Liver (tissue), 9 donors: ENCODE results near the gene ERC1. TPM values are rescaled to one million over a fixed set of nuclear protein-coding genes. Genes with fewer than 3 reads are reported as not detected.

Source experiments
- DNase-seq: peaks from one replicate; pipeline ENCODE4 v3.0.0-alpha.2; 2017; ENCODE audit warnings: low spot score
- H3K27ac ChIP-seq, 2 donors: one replicate each; pipeline ENCODE4 v1.7.0; 2013; ENCODE audit warnings: inconsistent platforms in 2 of 2, low read length in 2 of 2, control low read depth in 1 of 2, low read depth in 1 of 2, mild to moderate bottlenecking in 1 of 2
- H3K27me3 ChIP-seq, 4 donors: one replicate each; pipeline versions ENCODE4 v1.6.1 to v1.7.0; 2013; ENCODE audit warnings: low read length in 3 of 4, inconsistent platforms in 1 of 4, mild to moderate bottlenecking in 1 of 4, moderate library complexity in 1 of 4; ENCODE audit not compliant: control insufficient read depth in 4 of 4, insufficient read depth in 4 of 4
- H3K36me3 ChIP-seq, 4 donors: one replicate each; pipeline versions ENCODE4 v1.6.1 to v1.7.0; 2013; ENCODE audit warnings: low read length in 3 of 4, mild to moderate bottlenecking in 3 of 4, low read depth in 1 of 4, moderate library complexity in 1 of 4; ENCODE audit not compliant: control insufficient read depth in 4 of 4, insufficient read depth in 3 of 4
- H3K4me1 ChIP-seq, 4 donors: one replicate each; pipeline versions ENCODE4 v1.6.1 to v1.7.0; 2013; ENCODE audit warnings: low read length in 3 of 4, mild to moderate bottlenecking in 3 of 4, moderate library complexity in 1 of 4; ENCODE audit not compliant: control insufficient read depth in 4 of 4, insufficient read depth in 4 of 4
- H3K4me3 ChIP-seq, 3 donors: one replicate each; pipeline versions ENCODE4 v1.6.1 to v1.7.0; 2013; ENCODE audit warnings: low read length in 3 of 3, control low read depth in 1 of 3, low read depth in 1 of 3, mild to moderate bottlenecking in 1 of 3
- H3K9ac ChIP-seq, 2 donors: one replicate each; pipeline ENCODE4 v1.7.0; 2013; ENCODE audit warnings: low read length in 2 of 2, mild to moderate bottlenecking in 2 of 2, moderate library complexity in 2 of 2, control low read depth in 1 of 2, low read depth in 1 of 2
- H3K9me3 ChIP-seq, 4 donors: one replicate each; pipeline versions ENCODE4 v1.6.1 to v1.7.0; 2013; ENCODE audit warnings: low read length in 3 of 4; ENCODE audit not compliant: control insufficient read depth in 4 of 4
- EGR1 ChIP-seq, 2 donors: IDR thresholded peaks; 2 replicates each; pipeline ENCODE4 v1.6.1; 2016 to 2018; ENCODE audit warnings: antibody characterized with exemption in 2 of 2, low read depth in 2 of 2
- FOXA1 ChIP-seq: IDR thresholded peaks from 2 replicates; pipeline ENCODE4 v1.6.1; 2016; ENCODE audit warnings: antibody characterized with exemption
- FOXA2 ChIP-seq: IDR thresholded peaks from 2 replicates; pipeline ENCODE4 v1.6.1; 2016; ENCODE audit warnings: antibody characterized with exemption
- GABPA ChIP-seq, 2 donors: IDR thresholded peaks in 1 of 2; conservative IDR thresholded peaks in 1 of 2; 2 replicates each; pipeline ENCODE4 v1.6.1; 2016; ENCODE audit warnings: antibody characterized with exemption in 2 of 2, mild to moderate bottlenecking in 1 of 2, moderate library complexity in 1 of 2
- HNF4A ChIP-seq, 2 donors: conservative IDR thresholded peaks; 2 replicates each; pipeline ENCODE4 v1.6.1; 2016; ENCODE audit warnings: antibody characterized with exemption in 2 of 2, mild to moderate bottlenecking in 2 of 2
- HNF4G ChIP-seq: IDR thresholded peaks from 2 replicates; pipeline ENCODE4 v1.6.1; 2016; ENCODE audit warnings: antibody characterized with exemption
- JUND ChIP-seq, 2 donors: IDR thresholded peaks; 2 replicates each; pipeline ENCODE4 v1.6.1; 2016; ENCODE audit warnings: antibody characterized with exemption in 2 of 2
- NR2F2 ChIP-seq: IDR thresholded peaks from 2 replicates; pipeline ENCODE4 v1.6.1; 2016; ENCODE audit warnings: antibody characterized with exemption
- RAD21 ChIP-seq, 2 donors: IDR thresholded peaks; 2 replicates each; pipeline ENCODE4 v1.6.1; 2016; ENCODE audit warnings: antibody characterized with exemption in 2 of 2, mild to moderate bottlenecking in 2 of 2
- SP1 ChIP-seq: IDR thresholded peaks from 2 replicates; pipeline ENCODE4 v1.6.1; 2018; ENCODE audit warnings: antibody characterized with exemption, mild to moderate bottlenecking
- TAF1 ChIP-seq: conservative IDR thresholded peaks from 2 replicates; pipeline ENCODE4 v1.6.1; 2016; ENCODE audit warnings: antibody characterized with exemption, mild to moderate bottlenecking
- YY1 ChIP-seq: IDR thresholded peaks from 2 replicates; pipeline ENCODE4 v1.6.1; 2016; ENCODE audit warnings: antibody characterized with exemption, mild to moderate bottlenecking
- WGBS: extraction: QIAGEN DNeasy Blood & Tissue Kit; methylation state at CpG from one replicate; pipeline ENCODE4 v1.1.7; 2013; 5-methylcytosine and 5-hydroxymethylcytosine counted together
- polyA plus RNA-seq, 2 donors: library from polyadenylated mRNA; stranded (reverse) in 1 of 2; unstranded in 1 of 2; fragments of 200-250 nt in 1 of 2; fragments of >200 nt in 1 of 2; fragmentation: Nextera tagmentation in 1 of 2; extraction: Ambion mirVana in 1 of 2; gene quantifications; one replicate each; pipeline versions ENCODE4 v1.2.1 to v1.2.3, GENCODE V29; 2013 to 2015
- total RNA-seq, 2 donors: library from RNA; depleted of rRNA; stranded (reverse); fragments of >200 nt; gene quantifications; one replicate each; pipeline ENCODE4 v1.2.3, GENCODE V29; 2014
- TF ChIP-seq, protein P1 (sequence below): IDR thresholded peaks from 2 replicates; pipeline ENCODE4 v1.6.1; 2016; ENCODE audit warnings: antibody characterized with exemption, mild to moderate bottlenecking
- TF ChIP-seq, protein P2 (sequence below): IDR thresholded peaks from 2 replicates; pipeline ENCODE4 v1.6.1; 2016; ENCODE audit warnings: antibody characterized with exemption
- TF ChIP-seq, protein P3 (sequence below): fragments of 150-350 bp; IDR thresholded peaks from 2 replicates; pipeline ENCODE4 v1.5.1; 2017; ENCODE audit warnings: improper control_type of control experiment, low read depth, low read length; ENCODE audit not compliant: missing input control
- TF ChIP-seq, protein P4 (sequence below): IDR thresholded peaks from 2 replicates; pipeline ENCODE4 v1.6.1; 2016; ENCODE audit warnings: antibody characterized with exemption
- TF ChIP-seq, protein P5 (sequence below): IDR thresholded peaks from 2 replicates; pipeline ENCODE4 v1.6.1; 2016; ENCODE audit warnings: antibody characterized with exemption
- donor health status: healthy.
- donor health status: healthy.
- donor health status: healthy.
- donor health status: healthy.
- donor health status: healthy.

The ERC1 gene
- total and polyA plus RNA-seq, 4 donors, result 6.2 to 50.2 (median 10.3) TPM

DNA sequence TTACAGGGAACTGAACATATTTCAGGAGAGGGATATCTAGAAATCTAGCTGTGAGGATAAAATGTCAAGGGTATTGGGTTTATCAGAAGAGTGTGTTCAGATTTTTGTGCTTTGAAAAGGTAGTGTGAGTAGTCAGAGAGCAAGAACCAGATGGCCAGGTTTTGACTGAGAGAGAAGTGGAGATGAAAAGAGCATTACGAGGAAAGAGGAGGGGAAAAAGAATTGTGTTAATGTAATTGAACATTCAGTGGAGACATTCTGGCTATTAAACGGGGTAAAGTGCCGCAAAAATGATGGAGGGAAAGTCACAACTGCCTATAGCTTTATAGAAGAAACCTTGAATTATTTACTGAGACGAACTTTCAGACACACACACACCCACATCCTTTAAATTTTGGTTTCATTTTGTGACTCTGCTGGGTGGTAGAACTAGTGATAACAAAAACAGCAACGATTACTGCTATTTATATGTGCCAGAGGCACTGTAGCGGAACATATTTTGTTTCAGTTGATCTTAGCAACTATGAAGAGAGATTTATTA, 213.6 kb downstream of the ERC1 start (continued):
- TF ChIP-seq EGR1 (IDR thresholded peaks at IDR 0.05; ENCODE audit: low read depth in 2 of 2) (no peak), GABPA (IDR thresholded peaks at IDR 0.05 in 1 of 2, conservative IDR thresholded peaks at IDR 0.05 in 1 of 2) (no peak), YY1 (no peak)

DNA sequence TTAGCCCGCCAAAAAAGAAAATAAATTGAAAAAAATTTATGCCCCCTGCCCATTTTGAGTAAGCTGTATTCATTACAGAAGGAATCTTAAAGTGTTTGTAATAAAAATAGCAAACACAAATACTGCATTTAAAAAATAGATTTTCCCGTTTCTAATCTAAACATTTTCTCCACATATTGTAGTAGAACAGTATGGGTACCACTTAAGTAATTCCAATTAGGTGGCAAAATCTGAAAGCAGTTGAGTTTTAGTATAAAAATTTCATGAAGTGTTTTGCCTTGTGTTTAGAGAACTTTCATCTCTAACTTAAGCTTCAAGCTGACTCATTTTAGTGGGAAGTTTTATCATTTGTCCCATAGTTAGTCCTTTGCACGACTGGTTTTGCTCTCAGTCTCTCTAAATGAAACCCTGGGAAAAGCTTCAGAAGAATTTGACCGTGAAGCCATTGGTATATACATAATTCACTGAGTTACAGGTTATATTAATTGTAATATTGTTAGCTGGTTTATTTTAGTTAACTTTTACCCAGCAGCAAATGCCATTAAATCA, 214.6 kb downstream of the ERC1 start:
- Histone ChIP-seq H3K4me1 (no peaks in the 10 kb centered on the region), H3K9me3 (no peaks in the 10 kb centered on the region), H3K9ac (no peak overlapping the region), H3K4me3 (no peak overlapping the region), H3K27me3 (no peaks in the 10 kb centered on the region), H3K36me3 (no peaks in the 10 kb centered on the region), H3K27ac (no peak overlapping the region)
- no peak for DNase-seq
- WGBS, result 86% methylated on average over 4 of the region's 4 CpGs
- TF ChIP-seq, protein P1, sequence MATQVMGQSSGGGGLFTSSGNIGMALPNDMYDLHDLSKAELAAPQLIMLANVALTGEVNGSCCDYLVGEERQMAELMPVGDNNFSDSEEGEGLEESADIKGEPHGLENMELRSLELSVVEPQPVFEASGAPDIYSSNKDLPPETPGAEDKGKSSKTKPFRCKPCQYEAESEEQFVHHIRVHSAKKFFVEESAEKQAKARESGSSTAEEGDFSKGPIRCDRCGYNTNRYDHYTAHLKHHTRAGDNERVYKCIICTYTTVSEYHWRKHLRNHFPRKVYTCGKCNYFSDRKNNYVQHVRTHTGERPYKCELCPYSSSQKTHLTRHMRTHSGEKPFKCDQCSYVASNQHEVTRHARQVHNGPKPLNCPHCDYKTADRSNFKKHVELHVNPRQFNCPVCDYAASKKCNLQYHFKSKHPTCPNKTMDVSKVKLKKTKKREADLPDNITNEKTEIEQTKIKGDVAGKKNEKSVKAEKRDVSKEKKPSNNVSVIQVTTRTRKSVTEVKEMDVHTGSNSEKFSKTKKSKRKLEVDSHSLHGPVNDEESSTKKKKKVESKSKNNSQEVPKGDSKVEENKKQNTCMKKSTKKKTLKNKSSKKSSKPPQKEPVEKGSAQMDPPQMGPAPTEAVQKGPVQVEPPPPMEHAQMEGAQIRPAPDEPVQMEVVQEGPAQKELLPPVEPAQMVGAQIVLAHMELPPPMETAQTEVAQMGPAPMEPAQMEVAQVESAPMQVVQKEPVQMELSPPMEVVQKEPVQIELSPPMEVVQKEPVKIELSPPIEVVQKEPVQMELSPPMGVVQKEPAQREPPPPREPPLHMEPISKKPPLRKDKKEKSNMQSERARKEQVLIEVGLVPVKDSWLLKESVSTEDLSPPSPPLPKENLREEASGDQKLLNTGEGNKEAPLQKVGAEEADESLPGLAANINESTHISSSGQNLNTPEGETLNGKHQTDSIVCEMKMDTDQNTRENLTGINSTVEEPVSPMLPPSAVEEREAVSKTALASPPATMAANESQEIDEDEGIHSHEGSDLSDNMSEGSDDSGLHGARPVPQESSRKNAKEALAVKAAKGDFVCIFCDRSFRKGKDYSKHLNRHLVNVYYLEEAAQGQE, result no peak
- TF ChIP-seq, protein P2, sequence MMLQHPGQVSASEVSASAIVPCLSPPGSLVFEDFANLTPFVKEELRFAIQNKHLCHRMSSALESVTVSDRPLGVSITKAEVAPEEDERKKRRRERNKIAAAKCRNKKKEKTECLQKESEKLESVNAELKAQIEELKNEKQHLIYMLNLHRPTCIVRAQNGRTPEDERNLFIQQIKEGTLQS, result no peak
- TF ChIP-seq SP1, result no peak
- TF ChIP-seq FOXA1, result no peak
- no peak for TF ChIP-seq RAD21 (IDR thresholded peaks at IDR 0.05)
- TF ChIP-seq TAF1, result no peak
- TF ChIP-seq, protein P3, sequence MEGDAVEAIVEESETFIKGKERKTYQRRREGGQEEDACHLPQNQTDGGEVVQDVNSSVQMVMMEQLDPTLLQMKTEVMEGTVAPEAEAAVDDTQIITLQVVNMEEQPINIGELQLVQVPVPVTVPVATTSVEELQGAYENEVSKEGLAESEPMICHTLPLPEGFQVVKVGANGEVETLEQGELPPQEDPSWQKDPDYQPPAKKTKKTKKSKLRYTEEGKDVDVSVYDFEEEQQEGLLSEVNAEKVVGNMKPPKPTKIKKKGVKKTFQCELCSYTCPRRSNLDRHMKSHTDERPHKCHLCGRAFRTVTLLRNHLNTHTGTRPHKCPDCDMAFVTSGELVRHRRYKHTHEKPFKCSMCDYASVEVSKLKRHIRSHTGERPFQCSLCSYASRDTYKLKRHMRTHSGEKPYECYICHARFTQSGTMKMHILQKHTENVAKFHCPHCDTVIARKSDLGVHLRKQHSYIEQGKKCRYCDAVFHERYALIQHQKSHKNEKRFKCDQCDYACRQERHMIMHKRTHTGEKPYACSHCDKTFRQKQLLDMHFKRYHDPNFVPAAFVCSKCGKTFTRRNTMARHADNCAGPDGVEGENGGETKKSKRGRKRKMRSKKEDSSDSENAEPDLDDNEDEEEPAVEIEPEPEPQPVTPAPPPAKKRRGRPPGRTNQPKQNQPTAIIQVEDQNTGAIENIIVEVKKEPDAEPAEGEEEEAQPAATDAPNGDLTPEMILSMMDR, result no peak
- no peak for TF ChIP-seq YY1
- TF ChIP-seq, protein P4, sequence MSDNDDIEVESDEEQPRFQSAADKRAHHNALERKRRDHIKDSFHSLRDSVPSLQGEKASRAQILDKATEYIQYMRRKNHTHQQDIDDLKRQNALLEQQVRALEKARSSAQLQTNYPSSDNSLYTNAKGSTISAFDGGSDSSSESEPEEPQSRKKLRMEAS, result no peak
- no peak for TF ChIP-seq HNF4G
- no peak for TF ChIP-seq EGR1 (IDR thresholded peaks at IDR 0.05; ENCODE audit: low read depth in 2 of 2)
- TF ChIP-seq NR2F2, result no peak
- no peak for TF ChIP-seq JUND (IDR thresholded peaks at IDR 0.05)
- TF ChIP-seq FOXA2, result no peak
- no peak for TF ChIP-seq GABPA (IDR thresholded peaks at IDR 0.05 in 1 of 2, conservative IDR thresholded peaks at IDR 0.05 in 1 of 2)
- TF ChIP-seq HNF4A (conservative IDR thresholded peaks at IDR 0.05), result no peak
- TF ChIP-seq, protein P5, sequence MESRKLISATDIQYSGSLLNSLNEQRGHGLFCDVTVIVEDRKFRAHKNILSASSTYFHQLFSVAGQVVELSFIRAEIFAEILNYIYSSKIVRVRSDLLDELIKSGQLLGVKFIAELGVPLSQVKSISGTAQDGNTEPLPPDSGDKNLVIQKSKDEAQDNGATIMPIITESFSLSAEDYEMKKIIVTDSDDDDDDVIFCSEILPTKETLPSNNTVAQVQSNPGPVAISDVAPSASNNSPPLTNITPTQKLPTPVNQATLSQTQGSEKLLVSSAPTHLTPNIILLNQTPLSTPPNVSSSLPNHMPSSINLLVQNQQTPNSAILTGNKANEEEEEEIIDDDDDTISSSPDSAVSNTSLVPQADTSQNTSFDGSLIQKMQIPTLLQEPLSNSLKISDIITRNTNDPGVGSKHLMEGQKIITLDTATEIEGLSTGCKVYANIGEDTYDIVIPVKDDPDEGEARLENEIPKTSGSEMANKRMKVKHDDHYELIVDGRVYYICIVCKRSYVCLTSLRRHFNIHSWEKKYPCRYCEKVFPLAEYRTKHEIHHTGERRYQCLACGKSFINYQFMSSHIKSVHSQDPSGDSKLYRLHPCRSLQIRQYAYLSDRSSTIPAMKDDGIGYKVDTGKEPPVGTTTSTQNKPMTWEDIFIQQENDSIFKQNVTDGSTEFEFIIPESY, result no peak
